HuH-7.5 (cell line): ENCODE measurements around the gene INSYN2B.

Experiments
- DNase-seq: peaks from one replicate; pipeline ENCODE4 v3.0.0; 2011; ENCODE audit warnings: low spot score

The INSYN2B gene

DNA sequence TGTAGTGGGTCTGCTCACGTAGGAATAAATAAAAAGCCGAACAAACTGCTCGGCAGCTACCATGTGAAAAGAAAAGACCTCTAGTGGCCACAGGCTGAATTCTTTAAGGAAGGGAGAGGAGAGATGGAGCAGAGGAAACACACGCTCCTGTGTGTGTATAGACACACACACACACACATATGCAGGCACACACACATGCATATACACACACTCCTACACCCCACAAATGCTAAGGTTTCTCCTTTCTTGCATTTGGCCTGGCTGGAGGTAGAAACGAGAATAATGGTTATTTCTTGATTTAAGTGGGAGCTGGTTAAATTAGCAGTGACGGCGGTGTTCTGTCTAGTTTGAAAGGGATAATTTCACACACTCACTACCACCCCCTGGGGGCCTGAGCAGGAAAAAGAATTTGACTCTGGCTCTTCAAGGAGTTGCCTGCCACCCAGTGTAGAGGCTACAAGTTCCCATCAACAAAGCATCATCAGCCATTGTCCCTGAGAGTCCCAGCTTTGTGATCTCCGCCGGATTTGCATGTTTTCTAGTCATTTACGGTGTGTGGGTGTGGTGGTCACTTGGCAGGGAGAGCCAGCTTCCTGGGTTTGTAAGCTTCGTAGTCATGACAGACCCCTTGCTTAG is at the start of gene INSYN2B:
Gene INSYN2B (minus strand): TSS at position 78 of the 636 bp plus-strand sequence. CDS start 96,597 bp downstream, outside the sequence.
- DNase-seq = peak; percentile 27

DNA sequence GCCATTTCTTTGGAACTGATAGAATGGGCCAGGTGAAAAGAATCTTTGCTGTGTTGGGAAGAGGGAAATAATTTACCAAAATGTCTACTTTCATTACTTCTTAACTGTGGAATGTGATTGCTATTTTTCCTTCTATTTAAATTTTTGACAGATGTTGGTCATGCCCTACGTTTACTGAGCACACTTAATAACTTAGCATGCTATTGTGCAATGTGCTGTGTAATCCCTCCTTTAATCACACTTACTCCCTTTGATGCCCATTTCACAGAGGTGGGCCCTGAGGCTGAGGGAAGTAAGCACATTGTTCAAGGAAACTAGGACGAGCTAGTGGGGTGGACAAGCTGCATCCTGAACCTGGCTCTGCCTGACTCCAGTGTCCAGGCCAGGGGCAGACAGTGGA is 47.8 kb upstream of the INSYN2B start:
- no peak for DNase-seq

DNA sequence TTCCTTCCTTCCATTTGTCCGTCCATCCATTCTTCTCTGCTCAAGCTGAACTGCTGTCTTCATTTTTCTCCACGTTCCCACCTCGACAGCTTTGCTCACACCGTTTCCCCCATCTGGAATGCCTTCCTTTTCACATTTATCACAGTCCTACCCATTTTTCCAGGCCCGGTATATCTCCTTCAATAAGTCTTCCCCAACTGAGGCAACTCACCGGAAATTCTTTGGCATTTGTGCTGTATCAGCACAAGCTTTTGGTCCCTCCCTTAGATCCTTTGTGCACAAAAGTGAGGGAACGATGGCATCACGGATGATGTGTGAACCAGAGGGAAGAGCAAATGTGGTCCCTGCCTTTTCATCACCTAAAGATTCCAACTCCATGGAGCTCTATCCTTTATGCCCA is 45.6 kb upstream of the INSYN2B start:
- DNase-seq = no peak

DNA sequence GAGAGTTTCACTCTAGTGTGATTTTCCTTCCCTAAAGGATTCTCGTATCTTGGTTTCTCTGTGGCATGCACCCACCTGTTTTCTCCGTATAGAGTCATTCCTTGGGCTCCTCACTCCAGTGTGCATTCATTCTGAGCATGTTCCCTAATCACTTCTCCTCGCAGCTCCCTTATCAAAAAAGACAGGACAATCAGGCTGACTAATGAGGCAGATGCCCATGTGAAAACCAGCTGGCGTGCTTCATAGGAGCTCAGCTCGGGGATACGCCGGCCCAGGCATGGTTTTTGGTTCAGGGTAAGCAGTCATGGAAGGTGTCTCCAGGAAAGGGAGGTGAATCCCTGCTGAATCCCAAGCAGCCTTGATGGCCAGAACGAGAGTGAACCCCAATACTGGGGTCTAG is 41.2 kb upstream of the INSYN2B start:
- no peak for DNase-seq

DNA sequence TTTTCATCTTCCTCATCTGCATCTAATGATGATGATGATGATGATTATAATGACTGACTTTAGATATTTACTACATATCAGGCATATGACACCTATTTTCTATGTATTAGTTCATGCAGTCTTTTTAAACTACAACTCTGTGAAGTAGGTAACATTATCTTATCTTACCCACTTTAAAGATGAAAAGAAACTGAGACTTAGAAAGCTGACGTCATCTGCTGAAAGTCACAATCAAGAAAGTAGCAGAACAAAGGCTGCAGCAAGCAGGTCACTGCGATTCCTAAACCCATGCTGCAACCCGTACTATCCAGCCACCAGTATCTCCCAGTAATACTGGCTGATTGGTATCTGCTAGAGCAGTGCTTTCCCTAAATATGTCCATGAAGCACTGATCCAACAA is 40.1 kb upstream of the INSYN2B start:
- no peak for DNase-seq

DNA sequence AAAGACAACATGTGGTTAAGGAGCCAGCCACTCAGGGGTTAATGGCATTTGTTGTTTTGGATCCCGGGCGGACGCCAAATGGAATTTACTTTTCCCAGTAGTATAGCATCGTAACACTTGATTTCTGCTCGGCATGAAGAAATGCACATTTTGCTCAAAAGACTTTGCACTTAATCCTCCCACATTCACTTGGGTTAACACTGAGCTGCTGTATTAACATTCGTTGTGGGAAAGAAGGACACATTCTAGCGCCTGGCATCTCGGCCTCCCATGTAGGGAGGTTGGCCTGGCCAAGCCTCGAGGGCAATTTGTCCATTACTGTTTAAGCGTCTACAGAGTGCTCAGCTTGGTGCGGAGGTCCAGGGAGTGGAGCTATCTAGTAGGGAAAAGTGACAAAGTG is 32.3 kb upstream of the INSYN2B start:
- no peak for DNase-seq

DNA sequence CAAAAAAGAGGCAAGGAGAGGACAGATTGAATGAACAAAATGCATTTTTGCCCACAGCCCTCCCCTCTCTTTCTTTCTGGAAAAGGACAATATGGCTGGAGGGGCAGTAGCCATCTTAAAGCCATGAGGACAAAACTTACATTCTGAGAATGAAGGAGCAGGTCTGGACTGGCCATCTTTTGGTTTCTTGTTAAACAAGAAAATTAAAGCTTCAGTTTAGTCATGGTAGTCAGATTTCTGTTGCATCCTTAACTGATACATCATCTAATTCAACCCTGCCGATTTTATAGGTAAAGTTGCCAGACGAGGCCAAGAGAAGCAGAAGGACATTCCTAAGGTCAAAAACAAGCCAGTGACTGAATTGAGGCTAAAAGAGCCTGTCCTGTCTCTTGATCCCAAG is 31.5 kb upstream of the INSYN2B start:
- DNase-seq = no peak

DNA sequence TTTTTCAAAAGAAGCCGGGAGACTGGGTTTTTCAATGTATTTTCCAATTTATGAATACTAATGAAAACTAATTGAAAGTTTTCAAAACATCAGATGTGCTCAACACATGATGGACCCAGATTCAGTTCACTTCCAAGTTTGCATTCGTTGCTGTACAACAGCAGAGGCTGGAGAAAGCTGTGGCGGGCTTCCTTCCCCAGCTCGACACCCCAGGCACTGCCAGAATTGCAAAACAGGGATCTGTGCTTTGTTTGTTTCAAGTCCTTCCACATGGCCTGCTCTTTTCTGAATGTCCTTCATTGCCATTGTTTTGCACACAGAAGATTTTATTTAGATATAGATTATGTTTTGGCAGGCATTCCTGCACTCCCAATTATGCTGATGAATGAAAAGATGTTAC is 30.3 kb upstream of the INSYN2B start:
- DNase-seq = no peak

DNA sequence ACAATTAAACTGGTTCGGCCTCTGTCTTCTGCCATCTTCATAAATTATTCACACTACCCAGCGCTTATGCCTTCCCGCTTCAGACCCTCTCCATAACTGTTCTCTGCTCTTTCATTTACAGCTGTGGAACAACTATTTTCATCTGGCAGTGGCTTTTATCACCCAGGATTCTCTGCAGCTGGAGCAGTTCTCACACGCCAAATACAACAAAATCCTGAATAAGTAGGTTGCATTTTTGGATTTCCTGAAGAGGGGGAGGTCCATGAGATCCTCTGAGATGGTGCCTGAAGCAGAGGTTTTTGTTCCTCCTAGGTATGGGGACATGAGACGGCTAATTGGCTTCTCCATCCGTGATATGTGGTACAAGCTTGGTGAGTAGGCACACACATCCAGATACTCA is 28.1 kb upstream of the INSYN2B start:
- no peak for DNase-seq

DNA sequence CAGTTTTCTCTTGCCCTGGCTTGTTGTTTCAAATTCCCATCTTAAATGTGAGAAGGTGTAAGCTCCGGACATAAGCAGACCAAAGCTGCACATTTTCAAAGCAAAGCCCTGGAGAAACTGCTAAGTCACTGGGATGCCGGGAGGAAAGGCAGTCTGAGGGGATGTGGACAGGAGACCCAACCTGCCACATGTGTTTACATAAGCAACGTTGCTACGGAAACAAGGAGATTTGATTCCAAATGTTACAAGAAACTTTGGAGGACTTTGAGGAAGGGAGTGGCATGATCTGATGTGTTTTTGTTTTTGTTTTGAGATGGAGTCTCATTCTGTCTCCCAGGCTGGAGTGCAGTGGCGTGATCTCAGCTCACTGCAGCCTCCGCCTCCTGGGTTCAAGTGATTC is 25.7 kb upstream of the INSYN2B start:
- DNase-seq = no peak

DNA sequence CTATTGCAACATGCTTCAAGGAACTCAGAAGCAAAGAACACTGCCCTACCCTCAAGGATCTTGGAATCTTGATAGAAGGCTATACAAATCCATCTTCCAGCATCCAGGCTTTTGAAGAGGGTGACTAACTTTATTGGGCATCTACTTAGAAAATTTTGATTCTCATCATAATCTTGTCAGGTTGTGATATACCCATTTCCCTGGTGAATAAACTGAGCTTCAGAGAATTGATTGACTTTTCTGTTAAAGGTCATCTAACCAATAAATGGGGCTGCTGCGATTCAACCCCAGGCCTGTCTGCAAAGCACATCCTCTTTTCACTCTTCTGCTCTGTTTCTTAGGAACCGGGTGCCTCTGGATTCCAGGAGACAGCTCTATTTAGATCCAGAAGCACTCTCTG is 19.9 kb upstream of the INSYN2B start:
- no peak for DNase-seq

DNA sequence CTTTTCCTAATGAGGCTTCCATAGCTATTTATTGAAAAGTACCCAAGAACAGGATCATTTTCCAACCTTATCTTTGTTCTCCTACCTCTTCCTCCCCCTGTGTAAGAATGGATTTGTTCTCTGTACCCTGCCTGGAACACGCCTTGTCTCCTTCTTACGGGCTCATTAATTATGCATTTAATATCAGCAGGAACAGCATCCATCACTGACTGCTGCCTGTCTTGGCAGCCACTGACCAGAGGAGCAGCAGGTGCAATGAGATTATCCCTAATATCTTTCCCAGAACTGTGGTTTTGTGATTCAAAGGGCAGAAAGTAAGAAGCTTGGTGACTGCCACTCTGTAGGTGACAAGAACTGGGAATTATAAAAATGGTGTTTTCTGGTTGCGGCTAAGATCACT is 19.3 kb upstream of the INSYN2B start:
- DNase-seq = no peak

DNA sequence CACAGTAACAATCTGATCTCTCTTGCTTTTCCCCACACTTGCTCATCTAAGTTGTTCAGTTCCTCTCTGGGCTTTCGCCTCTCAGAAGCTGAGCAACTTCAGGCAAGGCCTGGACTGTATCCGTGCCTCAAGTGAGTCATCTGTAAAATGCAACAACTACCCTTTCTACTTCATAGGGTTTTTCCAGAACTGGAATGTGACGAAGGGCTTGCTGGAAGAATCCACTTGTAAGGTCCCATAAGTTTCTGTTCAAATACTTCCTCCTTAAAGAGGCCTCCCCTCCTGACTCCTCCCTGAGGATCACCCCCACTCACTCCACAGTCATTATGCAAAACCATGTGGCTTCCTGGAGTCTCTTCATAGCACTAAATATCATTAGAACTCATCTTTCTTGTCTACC is 17.5 kb upstream of the INSYN2B start:
- no peak for DNase-seq

DNA sequence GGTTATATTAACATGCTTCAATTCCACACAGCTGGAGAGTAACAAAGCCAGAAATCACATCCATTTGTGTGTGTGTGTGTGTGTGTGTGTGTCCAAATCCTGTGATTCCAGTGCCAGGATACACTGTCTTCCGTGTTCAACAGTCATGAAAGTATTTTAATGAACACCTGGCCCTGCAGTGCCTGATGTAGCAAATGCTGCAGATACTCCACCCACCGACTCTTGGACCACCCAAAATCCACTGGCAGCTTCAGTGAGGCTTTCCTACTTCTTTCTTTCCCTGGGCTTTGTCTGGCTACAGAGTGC is 13.1 kb upstream of the INSYN2B start:
- no peak for DNase-seq

DNA sequence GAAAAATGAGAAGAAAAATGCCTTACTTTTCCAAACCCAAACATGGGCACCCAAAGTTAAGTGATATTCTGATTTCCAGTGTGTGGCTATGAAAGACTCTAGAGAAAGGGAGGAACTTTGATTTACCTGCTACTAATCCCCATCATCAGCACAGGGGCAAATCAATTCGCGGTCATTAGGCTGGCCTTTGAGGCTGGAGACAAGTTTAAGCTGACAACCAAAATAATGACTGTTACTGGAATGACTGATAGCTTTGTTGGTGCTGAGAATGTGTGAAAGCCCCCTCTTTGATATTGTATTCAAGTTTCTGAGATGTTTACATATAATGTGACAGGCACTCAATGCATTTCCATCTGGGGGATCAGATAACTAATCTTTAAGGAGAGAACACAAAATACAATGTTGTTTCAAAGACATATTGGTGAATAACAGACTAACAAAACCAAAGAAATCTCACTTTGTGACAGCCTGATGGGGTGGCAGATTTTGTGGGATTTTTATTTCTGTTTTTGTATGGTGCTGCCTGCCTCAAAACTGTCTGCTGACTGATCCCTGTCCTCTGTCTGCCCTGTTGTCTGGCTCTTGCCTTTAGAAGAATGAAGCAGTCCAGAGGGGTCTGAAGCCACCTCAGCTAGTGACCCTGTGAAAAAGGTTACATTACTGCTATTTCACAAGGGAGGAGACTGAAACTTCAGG is 12.6 kb upstream of the INSYN2B start:
- DNase-seq = no peak

DNA sequence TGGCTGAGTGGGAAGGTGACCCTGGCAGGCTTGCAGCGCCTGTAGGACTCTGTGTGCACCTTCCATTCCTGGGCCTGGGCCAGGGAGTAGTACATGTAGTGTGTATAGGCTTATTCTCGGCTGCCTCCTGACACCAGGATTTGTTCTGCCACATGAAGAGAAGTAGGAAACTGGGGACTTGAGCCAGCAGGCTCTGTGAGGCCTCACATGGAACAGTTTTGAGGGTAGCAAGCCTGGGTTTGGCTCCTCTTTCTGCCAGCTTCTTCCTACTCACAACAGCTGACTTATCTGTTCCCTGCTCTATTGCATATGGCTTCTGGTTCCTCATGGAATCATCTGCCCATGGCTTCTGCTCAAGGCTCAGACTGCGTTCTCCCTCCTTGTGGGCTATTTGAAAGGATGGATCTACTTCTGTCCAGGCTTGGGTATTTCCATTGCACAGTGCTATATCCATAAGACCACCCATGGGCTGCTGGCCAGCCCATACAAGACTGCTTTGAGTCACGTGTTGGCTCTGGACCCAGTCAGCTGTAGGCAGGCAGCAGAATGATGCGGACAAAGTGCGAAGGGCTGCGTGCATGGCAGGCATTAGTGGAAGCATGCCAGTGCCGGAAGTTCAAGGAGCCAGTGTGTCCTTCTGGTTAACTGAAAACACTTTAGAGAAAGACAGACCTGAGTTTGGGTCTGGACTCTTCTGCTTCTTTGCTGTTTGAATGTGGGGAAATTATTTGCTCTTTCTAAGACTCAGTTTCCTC is 11.0 kb upstream of the INSYN2B start:
- DNase-seq = no peak

DNA sequence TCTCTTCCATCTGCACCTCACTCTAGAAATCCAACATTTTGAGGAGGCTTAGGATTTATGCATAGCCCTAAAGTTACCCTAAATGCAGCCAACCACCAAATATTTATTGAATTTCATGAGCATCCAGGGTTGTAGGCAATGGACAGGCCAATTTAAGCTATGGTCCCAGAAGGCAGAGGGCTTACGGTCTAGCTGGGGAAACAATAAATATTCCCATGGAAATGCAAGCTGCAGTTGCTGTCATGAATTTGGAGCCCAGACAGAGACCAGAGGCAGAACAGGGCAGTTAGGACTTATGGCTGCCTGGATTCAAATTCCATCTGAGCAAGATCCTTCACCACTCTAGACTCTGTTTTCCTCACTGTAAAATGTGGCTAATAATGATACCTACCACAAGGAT is 9.1 kb upstream of the INSYN2B start:
- DNase-seq = no peak

DNA sequence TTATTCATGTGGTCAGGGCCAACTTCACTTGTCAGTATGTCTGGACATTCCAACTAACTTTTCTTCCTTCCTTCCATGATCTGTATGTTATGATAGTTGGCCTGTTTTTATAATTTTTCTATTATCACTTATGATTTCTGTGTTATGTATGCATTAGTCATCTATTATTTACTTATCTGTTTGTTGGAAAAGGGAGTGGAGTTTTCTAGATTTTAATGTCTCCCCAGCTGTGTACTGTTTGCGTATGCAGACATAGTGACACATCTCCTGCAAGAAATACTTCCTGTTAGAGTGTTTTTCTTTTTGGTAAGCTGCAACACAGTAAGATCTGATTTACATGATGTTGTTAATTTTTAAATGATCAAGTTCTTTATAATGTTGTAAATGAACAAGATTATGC is 8.7 kb upstream of the INSYN2B start:
- no peak for DNase-seq

DNA sequence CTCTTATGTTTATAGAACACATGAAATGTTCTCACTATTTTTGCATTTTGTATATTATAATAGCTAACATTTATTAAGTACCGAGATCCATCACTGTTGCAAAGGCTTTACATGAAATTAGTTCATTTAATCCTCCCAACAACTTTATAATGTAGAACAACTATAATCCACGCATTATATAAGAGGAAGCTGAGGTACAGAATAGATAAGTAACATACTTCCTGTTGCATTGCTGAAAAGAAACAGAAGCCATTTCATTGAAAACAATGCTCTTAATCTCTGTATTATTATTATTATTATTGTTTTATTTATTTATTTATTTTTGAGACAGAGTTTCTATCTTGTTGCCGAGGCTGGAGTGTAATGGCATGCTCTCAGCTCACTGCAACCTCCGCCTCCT is 7.9 kb upstream of the INSYN2B start:
- DNase-seq = no peak

DNA sequence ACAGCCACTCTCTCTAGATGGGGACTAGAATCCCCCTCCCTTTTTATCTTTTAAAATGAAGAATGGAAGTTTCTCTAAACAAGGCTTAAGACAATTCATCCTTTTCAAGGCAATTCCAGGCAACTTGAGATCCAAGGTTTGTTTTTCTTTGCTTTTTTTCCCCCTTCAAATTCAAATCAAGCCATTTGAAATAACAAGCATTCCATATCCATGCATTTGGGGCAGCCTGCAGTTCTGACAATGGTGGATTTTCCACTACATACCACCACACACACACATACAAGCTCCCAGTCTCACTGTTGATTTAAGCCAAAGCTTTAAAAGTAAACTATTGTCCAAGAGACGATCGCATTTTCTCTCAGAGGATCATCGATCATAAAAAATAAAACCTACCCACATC is 424 bp downstream of the INSYN2B start:
- DNase-seq = no peak

DNA sequence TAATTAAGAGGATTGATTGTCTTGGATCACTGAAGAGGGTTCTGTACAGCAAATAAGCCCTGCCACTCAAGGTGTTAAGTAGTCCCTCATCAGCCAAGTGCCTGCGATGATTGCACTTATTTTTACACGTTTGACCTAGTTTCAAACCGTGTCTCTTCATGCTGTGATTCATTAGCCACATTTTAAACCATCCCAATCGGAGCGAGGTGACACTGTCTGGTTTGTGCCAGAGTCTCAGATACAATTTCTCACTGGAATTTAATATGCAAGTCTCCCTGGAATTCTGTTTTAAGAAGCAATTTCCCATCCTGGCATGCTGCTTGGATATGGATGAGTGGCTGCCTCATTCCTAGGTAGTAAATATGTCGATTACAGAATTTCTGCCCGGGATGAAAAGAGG is 1.6 kb downstream of the INSYN2B start:
- DNase-seq = no peak

DNA sequence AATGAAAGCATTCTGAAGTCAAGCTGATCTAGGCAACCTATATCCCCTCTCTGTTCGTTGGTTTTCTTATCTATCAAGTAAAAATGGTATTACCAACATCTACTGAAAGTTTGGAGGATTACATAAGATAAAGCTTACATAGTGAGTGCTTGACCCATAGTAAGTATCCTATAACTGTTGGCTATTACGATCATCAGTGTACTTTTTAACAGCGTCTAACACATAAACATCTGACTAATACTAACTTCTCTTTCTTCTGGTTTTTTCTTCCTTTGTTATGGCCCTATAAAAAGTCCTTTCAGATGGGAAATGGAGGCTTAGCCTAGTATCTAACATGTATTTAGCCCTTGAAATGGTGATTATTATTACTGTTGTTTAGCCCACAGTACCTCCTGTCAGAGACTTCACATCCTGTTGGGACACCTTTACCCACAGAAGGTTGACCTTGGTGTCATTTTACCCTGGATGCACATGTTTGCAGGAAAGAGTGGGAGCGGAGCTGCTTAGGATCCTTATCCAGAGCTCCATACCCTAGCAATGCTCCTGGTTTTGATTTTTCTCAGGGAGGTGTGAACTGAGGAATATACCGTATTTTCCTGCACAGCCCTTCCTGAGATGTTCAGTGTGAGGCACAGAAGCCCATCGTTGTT is 6.0 kb downstream of the INSYN2B start:
- DNase-seq = no peak

DNA sequence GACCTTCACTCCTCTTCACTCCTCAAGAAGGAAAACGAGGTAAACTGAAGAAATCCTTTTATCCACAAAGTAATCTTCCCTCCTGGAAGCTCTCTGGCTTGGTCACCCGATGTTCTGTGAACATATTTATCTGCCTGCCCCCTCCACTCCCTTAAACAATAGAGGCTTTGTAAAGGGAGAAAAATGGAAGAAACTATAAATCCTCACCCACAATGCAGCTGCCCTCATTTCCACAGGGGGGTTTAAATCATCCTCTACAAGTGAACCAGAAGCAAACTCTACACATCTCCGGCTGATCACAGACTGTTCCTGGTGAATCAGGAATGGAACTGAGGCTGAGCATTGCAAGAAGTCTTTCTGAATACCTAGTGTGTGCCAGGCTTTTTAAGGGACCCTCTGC is 7.2 kb downstream of the INSYN2B start:
- no peak for DNase-seq
